ENCODE data around the gene LRP5.
"Not testable (repeated sequence)": the region's sequence is repeated elsewhere in the genome, so short reads cannot be mapped to it uniquely, and the experiment has no call there.

The LRP5 gene

DNA sequence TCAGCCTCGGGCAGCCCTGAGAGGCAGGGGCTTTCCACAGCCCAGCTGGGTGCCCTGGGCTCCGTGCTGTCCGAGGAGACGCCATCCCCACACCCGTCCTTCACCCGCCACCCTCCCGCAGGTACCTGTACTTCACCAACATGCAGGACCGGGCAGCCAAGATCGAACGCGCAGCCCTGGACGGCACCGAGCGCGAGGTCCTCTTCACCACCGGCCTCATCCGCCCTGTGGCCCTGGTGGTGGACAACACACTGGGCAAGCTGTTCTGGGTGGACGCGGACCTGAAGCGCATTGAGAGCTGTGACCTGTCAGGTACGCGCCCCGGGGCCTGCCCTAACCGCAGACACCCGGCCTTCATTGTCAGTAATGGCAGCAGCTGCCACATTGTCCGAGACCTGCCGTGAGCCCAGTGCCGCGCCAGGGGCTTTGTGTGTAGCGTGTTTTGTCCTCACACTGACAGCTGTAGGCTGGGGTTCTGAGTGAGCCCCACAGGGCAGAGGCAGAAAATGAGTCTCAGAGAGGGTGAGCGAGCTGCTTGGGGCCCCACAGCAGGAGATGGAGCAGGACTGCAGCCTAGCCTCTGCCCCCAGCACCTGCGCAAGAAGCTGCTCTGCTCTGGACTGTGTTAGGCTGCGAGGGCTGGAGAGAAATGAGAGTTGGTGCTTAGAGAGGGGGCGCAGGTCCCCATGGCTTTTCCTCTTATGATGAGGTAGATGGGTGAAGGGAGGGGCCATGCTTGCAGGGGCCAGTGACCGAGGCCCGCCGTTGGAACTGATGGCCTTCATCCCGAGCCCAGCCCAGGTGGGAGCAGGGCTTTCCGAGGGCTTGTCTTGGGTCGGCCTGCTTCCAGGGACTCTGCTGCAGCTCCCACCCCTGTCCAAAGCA, 112.8 kb downstream of the LRP5 start:
- no peak for DNase-seq

DNA sequence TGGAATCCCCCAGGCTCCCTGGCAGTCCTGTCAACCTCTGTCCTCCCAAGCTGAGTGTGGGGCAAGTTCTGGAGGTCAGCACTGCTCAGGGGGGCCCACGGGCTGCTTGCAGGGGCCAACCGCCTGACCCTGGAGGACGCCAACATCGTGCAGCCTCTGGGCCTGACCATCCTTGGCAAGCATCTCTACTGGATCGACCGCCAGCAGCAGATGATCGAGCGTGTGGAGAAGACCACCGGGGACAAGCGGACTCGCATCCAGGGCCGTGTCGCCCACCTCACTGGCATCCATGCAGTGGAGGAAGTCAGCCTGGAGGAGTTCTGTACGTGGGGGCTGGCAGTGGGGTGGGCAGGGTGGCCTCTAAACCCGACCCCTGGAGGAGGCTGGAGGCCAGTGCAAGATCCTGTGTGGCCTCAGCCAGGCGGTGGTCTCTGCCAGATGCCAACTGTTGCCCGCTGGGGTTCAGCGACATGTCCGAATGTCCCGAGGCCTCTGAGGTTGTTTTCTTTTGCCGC, 113.5 kb downstream of the LRP5 start:
- DNase-seq, result no peak

DNA sequence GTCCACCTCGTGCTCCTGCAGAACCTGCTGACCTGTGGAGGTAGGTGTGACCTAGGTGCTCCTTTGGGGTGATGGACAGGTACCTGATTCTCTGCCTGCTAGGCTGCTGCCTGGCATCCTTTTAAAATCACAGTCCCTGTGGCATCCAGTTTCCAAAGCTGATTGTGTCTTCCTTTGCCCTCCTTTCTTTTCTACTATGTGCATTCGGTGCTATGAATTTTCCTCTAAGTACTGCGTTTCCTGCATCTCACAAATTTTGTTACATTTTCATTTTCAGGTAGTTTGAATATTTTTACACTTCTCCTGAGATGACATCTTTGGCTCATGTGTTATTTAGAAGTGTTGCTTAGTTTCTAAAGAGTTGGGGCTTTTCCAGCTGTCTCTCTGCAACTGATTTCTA, 117.3 kb downstream of the LRP5 start:
- no peak for DNase-seq

DNA sequence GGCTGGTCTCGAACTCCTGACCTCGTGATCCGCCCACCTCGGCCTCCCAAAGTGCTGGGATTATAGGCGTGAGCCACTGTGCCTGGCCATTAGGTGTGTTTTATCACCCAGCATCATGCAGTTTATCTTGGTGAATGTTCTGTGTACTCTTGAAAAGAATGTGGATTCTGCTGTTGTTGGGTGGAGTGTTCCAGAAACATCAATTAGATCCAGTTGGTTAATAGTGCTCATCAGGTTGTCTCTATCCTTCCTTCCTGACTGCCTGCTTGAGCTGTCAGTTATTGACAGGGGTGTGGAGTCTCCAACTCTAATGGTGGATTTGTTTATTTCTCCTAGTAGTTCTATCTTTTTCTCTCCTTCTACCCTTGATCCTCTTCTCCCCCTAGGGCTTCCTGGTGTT, 118.0 kb downstream of the LRP5 start:
- DNase-seq, result peak; percentile 54

DNA sequence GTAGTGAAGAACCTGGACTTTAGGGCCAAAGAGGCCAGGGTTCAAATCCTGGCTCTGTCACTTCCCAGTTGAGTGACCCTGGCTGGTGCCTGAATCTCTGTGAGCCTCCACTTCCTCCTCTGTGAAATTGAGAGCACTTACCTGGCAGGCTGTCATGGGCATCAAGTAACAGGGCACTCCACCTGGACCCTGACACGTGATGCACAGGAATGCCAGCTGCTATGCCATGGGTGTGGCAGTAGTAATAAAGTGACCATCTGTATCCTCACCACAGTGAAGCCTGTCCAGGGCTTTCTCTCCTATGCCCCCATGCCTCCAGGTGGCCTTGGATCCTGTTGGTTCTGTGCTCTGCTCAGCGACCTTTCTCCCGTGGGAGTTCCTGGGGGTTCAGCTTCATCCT, 118.4 kb downstream of the LRP5 start:
- DNase-seq, result peak; percentile 91

DNA sequence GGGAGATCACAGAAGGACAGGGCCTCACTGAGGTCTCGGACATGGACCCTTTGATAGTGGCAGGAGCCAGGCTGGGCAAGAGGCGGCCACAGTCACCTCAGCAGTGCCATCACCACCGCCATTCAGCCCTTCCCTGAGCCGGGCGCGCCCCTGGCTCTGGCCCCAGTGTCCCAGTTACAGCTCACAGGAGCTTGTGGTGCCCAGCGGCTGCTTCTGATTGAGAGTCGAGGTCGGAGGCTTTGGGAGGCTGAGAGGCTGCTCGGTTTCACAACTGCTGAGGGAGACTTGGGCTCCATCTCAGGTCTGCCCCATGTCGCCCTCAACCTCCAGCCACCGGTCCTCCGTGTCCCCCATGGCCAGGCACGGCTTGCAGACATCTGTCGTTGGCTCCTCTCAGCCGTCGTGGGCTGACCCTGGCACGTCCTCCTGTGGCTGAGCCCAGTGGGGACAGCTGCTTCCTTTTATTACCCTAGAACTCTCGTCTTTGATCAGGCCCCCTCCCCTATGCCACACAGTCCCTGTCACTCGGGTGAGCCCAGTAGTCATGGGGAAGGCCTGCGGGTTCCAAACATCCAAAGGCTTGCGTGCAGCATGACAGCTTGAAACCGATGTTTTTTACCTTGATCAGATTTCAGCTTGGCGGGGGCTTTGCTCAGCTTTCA, 119.7 kb downstream of the LRP5 start:
- no peak for DNase-seq

DNA sequence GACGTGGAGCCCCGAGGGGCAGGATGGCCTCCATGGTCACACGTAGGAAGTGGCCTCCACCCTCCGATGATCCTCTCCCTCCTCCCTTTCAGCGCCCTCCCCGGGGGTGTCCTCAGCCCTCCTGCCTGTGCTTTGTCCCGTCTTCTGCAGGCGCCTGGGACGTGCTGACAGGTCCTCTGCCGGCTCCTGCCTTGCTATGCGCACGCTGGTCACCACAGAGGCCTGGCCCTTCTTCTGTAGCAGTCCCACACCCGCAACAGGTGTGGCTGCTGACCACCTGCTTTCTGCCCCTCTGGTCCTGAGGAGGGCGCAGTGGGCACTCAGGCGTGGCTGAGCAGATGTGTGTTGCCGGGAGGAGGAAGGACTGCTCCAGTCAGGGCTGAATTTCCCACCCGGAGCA, 120.5 kb downstream of the LRP5 start:
- DNase-seq, result no peak

DNA sequence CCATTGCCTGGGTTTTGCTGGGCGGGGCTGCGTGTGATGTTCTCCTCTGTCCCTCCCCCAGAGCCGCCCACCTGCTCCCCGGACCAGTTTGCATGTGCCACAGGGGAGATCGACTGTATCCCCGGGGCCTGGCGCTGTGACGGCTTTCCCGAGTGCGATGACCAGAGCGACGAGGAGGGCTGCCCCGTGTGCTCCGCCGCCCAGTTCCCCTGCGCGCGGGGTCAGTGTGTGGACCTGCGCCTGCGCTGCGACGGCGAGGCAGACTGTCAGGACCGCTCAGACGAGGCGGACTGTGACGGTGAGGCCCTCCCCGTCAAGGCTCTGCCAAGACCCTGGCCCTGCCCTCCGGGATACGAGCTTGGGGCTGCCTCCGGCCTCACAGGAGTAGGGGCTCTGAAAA, 121.2 kb downstream of the LRP5 start:
- DNase-seq, result no peak

DNA sequence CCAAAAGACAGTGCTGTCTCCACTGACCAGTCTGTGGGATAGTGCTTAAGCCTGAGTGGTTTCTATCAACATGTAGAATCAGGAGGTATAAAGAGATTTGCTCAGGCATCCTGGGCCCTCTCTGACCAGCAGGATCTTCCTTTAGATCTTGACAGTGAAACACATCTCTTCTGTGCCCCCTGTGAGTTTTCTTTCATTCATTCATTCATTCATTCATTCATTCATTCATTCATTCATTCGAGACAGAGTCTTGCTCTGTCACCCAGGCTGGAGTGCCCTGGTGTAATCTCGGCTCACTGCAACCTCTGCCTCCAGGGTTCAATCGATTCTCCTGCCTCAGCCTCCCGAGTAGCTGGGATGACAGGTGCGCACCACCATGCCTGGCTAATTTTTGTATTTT, 121.8 kb downstream of the LRP5 start:
- not testable (repeated sequence) for DNase-seq

DNA sequence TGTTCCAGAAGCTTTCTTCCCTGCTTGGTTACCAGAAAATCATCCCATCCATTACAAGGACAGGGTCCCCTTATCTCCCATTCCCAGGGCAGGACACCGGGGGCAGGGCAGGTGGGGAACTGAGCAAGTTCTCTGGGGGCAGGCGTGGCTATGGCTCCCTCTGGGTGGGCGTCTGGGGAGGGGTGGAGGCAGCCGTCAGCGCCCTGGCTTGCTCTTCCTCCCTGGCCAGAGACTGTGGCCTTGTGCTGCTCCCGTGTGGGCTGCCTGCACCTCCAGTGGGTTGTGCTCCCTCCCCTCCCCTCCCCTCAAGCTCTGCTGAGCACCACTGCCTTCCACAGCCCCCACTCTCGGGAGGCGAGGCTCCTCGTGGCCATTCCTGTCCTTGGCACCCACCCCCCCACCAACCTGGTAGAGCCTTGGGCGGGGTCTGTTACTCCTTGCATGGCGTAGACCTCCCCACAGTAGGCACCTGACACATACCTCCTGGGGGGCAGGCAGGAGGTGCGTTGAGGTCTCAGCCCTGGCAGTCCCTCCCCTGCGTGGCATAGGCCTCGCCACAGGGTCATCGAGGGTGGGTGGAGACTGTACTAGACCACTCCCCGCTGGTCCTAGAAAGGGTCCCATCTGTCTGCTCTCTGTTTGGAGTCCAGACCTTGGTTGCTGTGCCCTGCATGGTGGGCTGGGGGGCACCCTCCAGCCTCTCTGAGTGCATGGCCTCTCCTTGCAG, 123.9 kb downstream of the LRP5 start:
- no peak for DNase-seq

DNA sequence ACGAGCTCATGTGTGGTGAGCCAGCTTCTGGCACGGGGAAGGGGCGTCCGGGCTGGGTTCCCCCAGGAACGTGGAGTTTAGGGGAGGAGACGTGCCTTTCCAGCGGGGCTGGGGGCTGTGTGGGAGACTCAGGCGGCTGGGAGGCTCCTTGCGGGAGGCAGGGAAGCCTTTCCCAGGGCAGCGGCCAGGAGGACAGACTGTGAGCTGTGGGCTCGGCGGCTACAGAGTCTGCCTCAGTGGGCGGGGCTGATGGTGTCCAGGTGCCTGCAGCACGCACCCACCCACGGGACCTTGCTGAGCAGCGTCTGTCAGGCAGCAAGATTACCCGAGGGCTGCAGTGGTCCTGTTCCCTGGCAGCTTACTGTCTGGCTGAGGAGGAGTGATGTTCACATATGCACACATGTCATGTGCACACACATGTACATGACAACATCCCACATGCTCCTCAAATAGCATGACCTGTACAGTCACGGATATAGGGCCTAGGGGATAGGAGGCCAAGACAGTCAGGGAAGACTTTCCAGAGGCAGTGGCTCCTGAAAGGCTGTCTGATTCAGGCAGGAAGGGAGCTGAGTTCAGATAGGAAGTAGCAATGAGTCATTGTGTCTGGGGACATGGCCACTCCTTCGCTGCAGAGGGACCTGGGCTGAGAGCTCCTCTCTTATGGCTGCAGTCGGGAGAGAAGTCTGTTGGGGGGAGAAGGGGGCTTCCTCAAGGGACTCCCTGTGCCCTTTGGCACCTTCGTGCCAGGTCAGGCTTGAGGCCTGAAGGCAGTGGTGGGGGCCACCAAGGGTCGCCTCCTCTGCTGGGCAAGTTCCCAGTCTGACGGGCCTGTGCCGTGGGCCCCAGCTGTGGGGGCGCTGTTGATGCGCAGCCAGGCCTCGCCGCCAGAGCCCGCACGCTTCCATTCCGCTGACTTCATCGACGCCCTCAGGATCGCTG, 124.9 kb downstream of the LRP5 start:
- peak; percentile 49 for DNase-seq

DNA sequence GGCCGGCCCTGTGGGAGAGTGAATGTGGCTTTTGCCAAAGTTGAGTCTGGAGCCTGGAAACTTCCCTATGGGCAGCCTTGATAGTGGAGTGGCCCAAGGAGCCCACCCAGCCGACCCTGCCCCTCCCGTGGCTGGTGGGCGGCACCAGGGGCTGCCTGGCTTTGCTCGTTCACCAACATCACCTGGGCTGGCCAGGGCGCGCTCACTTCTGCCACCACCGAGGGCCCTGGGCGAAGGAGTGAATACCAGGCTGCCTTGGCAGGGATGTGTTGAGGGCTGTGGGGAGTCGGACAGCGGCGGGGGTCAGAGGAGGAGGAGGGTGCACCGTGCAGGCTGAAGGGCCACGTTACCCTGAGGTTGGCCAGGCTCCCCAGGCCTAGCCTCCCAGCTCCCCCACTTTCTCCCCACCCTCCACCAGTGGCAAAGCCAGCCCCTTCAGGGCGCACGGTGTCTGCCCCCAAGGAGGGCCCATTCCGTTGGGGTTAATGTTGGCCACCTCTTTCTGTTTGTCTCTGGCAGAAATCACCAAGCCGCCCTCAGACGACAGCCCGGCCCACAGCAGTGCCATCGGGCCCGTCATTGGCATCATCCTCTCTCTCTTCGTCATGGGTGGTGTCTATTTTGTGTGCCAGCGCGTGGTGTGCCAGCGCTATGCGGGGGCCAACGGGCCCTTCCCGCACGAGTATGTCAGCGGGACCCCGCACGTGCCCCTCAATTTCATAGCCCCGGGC, 125.7 kb downstream of the LRP5 start:
- DNase-seq, result no peak

DNA sequence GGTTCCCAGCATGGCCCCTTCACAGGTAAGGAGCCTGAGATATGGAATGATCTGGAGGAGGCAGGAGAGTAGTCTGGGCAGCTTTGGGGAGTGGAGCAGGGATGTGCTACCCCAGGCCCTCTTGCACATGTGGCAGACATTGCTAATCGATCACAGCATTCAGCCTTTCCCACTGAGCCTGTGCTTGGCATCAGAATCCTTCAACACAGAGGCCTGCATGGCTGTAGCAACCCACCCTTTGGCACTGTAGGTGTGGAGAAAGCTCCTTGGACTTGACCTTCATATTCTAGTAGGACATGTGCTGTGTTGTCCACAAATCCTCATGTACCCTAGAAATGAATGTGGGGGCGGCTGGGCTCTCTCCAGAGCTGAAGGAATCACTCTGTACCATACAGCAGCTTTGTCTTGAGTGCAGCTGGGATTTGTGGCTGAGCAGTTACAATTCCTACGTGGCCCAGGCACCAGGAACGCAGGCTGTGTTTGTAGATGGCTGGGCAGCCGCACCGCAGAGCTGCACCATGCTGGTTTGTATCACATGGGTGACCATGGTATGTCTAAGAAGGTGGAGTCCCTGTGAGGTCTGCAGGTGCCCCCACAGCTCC, 126.4 kb downstream of the LRP5 start:
- DNase-seq, result peak; percentile 30

DNA sequence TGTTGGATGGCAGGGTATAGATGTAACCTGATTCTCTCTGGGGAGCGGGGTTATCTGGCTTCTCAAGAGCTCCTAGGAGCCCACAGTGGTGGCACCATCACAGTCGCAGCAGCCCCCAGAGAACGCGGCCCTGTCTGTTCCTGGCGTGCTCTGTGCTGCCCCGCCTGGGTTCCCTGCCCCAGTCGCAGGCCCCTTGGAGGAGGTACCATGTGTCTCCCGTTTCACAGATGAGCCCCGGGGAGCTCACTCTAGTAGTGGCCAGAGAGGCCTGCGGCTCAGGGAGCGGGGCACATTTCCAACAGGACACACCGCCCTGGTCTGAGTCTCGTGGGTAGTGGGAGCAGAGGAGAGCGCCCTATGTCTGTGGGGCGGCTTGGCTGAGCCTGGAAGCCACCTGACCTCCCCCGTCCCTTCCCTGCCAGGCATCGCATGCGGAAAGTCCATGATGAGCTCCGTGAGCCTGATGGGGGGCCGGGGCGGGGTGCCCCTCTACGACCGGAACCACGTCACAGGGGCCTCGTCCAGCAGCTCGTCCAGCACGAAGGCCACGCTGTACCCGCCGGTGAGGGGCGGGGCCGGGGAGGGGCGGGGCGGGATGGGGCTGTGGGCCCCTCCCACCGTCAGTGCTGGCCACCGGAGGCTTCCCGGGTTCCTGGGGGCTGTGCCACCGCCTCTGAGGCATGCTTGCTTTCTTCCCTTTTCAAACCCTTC, 127.1 kb downstream of the LRP5 start:
- no peak for DNase-seq

DNA sequence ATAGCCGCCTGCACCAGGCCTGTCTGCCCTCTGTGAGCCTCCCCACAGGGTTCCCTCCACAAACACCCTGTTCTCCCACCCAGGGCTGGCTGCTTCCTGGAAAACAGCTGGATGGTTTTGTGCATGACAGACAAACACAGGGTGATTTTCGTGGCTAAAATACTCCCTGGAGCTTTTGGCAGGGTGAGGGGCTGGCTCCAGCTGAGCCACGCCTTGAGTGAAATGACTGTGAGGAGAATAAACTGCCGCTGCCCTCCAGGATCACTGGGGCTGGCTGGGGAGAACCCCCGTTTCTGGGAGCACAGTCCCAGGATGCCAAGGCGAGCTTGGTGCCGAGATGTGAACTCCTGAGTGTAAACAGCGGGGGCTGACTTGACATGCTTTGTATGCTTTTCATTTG, 127.8 kb downstream of the LRP5 start:
- no peak for DNase-seq

DNA sequence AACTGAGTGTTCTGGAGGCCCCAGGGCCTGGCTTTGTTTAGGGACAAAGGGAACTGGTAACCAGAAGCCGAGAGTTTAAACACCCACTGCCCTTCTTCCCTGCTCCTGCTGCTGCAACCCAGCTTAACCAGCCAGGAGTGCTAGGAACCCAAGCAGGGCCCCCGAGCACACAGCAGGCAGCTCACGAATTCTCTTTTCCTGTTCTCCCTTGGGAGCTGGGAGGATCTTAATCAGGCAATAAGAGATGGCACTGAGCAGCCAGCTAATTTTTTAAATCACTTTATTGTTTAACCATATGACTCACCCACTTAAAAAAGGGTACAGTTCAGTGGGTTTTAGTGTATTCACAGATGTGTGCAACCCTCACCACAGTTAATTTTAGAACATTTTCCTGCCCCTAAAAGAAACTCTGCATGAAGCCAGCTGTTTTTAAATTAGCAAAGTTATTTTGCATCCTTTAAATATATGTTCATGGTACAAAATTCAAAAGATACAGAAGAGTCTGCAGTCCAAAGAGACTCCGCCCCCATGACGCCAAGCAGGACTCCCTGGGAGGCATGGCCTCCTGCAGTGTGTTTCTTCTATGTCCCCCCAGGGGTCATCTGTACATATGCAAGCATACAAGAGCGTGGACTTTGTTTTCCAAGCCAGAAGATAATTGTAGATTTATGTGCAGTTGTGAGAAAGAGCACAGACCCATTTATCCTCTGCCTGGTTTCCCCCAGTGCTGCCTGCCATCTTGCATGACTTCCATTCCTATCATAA, 129.3 kb downstream of the LRP5 start:
- DNase-seq, result peak; percentile 43

DNA sequence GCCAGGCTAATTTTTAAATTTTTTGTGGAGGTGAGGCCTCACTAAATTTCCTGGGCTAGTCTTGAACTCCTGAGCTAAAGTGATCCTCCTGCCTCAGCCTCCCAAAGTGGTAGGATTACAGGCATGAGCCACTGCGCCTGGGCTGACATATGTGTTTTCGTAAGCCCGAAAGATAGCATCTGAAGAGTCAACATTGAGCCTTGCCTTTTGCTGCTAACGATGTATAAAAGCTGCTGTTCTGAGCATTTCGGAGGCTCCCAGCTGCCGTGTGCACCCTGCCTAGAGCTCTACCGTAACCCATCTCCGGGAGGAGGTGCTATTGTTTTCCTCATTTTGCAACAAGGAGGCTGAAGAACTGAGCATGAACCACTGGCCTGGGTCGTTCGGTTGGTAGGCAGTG, 130.0 kb downstream of the LRP5 start:
- DNase-seq, result no peak

DNA sequence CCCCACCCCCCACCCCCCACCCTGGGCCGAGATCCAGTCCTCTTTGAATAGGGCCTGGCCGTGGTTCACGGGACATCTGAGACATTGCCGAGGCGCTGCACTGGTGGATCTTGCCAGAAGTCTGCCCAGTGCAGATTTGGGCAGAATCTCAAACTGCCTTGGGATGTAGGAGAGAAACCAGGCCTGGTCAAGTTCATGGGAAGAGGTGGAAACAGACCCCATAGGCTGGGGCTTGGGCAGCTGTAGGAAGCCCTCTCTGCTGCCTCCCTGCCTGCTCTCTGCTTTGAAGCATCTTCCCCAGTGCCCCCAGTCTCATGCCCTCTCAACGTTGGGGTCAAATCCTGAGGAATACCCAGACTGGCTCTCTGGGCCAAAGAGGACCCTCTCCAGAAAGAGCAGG, 132.2 kb downstream of the LRP5 start:
- DNase-seq, result no peak

DNA sequence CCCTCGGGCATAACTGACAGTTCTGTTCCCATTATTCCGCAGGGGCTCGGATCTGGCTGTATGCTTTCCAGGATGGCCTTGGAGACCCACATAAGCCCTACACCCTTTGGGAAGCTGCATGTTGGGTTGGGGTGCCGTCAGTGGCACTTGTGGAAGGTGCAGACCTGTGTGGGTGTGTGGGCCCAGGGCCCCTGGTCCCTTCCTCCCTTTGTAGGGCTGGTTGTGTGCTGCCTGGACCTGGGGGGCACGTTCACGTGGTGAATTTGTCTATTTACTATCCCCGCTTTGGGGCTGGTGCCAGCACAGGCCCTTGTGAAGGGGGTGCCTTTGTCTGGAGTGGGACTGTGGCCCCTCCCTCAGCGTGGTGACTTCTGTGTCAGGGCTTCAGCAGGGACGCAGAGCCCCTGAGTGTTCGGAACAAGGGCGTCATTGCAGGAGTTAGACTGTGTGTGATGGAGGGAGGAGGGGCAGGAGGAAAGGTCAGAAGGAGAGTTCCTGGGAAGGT, 133.2 kb downstream of the LRP5 start:
- no peak for DNase-seq

Measured in DMS53 (cell line).